ENCODE results near the gene APOL2.
A peak's percentile ranks its signal among the peaks of the same experiment; 100 is the strongest.
"Not testable (repeated sequence)": the region's sequence is repeated elsewhere in the genome, so short reads cannot be mapped to it uniquely, and the experiment has no call there.

Gene APOL2

DNA sequence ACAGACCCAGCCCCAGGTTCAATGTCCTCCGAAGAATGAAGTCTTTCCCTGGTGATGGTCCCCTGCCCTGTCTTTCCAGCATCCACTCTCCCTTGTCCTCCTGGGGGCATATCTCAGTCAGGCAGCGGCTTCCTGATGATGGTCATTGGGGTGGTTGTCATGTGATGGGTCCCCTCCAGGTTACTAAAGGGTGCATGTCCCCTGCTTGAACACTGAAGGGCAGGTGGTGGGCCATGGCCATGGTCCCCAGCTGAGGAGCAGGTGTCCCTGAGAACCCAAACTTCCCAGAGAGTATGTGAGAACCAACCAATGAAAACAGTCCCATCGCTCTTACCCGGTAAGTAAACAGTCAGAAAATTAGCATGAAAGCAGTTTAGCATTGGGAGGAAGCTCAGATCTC, 27.7 kb upstream of the APOL2 start:
- TF ChIP-seq, protein P1, sequence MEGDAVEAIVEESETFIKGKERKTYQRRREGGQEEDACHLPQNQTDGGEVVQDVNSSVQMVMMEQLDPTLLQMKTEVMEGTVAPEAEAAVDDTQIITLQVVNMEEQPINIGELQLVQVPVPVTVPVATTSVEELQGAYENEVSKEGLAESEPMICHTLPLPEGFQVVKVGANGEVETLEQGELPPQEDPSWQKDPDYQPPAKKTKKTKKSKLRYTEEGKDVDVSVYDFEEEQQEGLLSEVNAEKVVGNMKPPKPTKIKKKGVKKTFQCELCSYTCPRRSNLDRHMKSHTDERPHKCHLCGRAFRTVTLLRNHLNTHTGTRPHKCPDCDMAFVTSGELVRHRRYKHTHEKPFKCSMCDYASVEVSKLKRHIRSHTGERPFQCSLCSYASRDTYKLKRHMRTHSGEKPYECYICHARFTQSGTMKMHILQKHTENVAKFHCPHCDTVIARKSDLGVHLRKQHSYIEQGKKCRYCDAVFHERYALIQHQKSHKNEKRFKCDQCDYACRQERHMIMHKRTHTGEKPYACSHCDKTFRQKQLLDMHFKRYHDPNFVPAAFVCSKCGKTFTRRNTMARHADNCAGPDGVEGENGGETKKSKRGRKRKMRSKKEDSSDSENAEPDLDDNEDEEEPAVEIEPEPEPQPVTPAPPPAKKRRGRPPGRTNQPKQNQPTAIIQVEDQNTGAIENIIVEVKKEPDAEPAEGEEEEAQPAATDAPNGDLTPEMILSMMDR (IDR thresholded peaks at IDR 0.05; ENCODE audit: low read length): no peak
- TF ChIP-seq EZH2 (optimal IDR thresholded peaks at IDR 0.05; ENCODE audit: low read depth, low read length): no peak
- no peak for TF ChIP-seq EZH2phosphoT487 (IDR thresholded peaks at IDR 0.05; ENCODE audit: low read length)
- H3K4me3 ChIP-seq (ENCODE audit: low read length): no peak overlapping the region
- no peaks in the 10 kb centered on the region for H3K27me3 ChIP-seq (replicated peaks; ENCODE audit: insufficient read depth, low read length)
- H3K79me2 ChIP-seq (ENCODE audit: low read length): no peaks in the 10 kb centered on the region
- H3K9me3 ChIP-seq (replicated peaks; ENCODE audit: insufficient read depth, low read length): no peaks in the 10 kb centered on the region
- no peak overlapping the region for H2AFZ ChIP-seq (ENCODE audit: low read length)
- H3K4me1 ChIP-seq (ENCODE audit: low read length): no peaks in the 10 kb centered on the region
- H3K27ac ChIP-seq (ENCODE audit: low read length): no peak overlapping the region
- DNase-seq: no peak
- H3F3A ChIP-seq (ENCODE audit: insufficient read depth, low read length): no peaks in the 10 kb centered on the region
- H3K36me3 ChIP-seq (replicated peaks; ENCODE audit: insufficient read depth, low read length): no peaks in the 10 kb centered on the region
- no peaks in the 10 kb centered on the region for H3K9me2 ChIP-seq (replicated peaks; ENCODE audit: insufficient read depth, low read length)
- H3K9ac ChIP-seq (ENCODE audit: low read length): no peak overlapping the region
- no peaks in the 10 kb centered on the region for H4K20me1 ChIP-seq (ENCODE audit: insufficient read depth, low read length)
- no peak overlapping the region for H3K4me2 ChIP-seq (ENCODE audit: low read depth, low read length)

DNA sequence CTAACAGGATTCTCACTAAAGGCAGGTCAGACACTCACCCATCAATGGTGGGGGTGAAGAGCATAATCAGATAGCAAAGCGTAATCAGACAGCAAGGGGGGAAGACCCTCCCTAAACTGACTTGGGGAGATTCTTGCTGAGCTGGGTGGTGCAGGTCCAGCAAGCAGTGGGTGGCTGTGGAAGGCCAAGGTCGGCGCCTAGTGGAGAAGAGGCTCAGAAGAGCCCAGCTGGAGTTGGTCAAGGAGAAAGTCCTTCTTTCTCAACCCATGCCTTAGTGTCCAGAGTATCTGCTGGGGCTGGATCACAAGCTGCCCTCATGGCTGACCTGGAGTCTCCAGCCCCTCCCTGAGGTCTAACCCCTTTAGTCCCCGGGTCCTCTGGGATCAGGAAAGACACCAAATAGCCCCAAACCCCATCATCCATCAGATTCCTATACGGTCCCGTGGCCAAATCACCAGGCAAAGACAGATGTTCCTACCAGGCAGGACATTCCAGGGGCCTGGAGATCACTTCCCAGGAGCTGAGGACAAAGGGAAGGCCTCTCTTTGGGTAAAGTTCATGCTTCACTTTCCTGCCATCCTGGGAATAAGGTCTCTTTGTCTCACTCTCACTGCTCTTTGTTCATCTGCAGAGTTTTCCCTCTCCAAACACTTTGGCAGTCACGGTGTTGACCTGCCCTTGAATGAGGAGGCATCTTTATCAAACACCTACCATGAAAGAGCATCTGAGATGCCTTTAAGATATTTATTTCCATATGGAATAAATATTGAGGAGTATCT, 24.7 kb upstream of the APOL2 start:
- H3K9me3 ChIP-seq (replicated peaks; ENCODE audit: insufficient read depth, low read length); H3F3A ChIP-seq (ENCODE audit: insufficient read depth, low read length); H3K36me3 ChIP-seq (replicated peaks; ENCODE audit: insufficient read depth, low read length); DNase-seq; H3K9me2 ChIP-seq (replicated peaks; ENCODE audit: insufficient read depth, low read length); H3K27ac ChIP-seq (ENCODE audit: low read length); H3K4me3 ChIP-seq (ENCODE audit: low read length); H3K9ac ChIP-seq (ENCODE audit: low read length); H2AFZ ChIP-seq (ENCODE audit: low read length); H3K27me3 ChIP-seq (replicated peaks; ENCODE audit: insufficient read depth, low read length); H3K4me2 ChIP-seq (ENCODE audit: low read depth, low read length); H4K20me1 ChIP-seq (ENCODE audit: insufficient read depth, low read length): not testable (repeated sequence)
- peaks cover 11% of the 10 kb centered on the region for H3K4me1 ChIP-seq (ENCODE audit: low read length)
- peaks cover 13% of the 10 kb centered on the region for H3K79me2 ChIP-seq (ENCODE audit: low read length)

DNA sequence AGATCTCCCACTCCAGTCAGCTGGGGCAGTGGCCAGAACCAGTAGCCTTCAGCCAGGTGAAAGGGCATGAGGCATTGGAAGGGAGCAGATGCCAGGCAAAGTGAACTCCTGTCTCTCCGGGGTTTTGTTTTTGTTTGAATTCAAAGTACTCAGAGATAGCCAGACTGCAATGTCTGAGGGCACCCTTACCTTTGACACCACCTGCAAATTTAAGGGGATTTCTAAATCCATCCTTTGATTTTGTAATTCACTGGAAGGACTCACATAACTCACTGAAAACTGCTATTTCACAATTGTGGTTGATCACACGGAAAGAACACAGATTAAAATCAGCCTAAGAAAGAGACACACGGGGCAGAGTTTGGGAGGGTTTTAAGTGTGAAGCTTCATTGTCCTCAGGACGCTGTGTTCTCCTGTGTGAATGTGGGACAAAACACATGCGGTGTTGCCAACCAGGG, 23.9 kb upstream of the APOL2 start:
- DNase-seq; H3K9me2 ChIP-seq (replicated peaks; ENCODE audit: insufficient read depth, low read length); H3K4me3 ChIP-seq (ENCODE audit: low read length); H3K9me3 ChIP-seq (replicated peaks; ENCODE audit: insufficient read depth, low read length); H3K9ac ChIP-seq (ENCODE audit: low read length); H3K27me3 ChIP-seq (replicated peaks; ENCODE audit: insufficient read depth, low read length); H3K4me2 ChIP-seq (ENCODE audit: low read depth, low read length); H3K36me3 ChIP-seq (replicated peaks; ENCODE audit: insufficient read depth, low read length); H2AFZ ChIP-seq (ENCODE audit: low read length); H4K20me1 ChIP-seq (ENCODE audit: insufficient read depth, low read length); H3K27ac ChIP-seq (ENCODE audit: low read length): not testable (repeated sequence)
- Histone ChIP-seq H3K4me1 (ENCODE audit: low read length) (peaks cover 15% of the 10 kb centered on the region), H3F3A (ENCODE audit: insufficient read depth, low read length) (peaks cover 18% of the 10 kb centered on the region), H3K79me2 (ENCODE audit: low read length) (peaks cover 13% of the 10 kb centered on the region)

DNA sequence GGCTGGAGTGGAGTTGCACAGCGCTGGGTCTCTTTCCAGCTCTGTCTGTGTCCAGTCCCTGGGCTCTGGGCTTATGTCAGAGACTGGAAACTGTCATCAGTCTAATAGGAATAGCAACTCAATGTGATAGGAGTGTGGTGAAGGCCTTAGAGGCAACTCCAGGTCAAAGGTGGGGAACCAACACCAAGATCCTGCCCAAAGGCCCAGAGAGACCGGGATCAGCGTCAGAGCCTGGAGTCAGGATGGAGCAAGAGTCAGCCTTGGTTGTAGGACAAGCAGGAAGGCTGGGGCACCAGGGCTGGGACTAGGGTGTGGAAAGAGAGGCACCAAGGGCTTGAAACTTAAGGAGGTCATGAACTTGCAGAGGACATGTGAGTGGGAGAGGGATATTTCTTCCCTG, 23.0 kb upstream of the APOL2 start:
- DNase-seq; H3K9me3 ChIP-seq (replicated peaks; ENCODE audit: insufficient read depth, low read length); H3K27ac ChIP-seq (ENCODE audit: low read length): not testable (repeated sequence)

DNA sequence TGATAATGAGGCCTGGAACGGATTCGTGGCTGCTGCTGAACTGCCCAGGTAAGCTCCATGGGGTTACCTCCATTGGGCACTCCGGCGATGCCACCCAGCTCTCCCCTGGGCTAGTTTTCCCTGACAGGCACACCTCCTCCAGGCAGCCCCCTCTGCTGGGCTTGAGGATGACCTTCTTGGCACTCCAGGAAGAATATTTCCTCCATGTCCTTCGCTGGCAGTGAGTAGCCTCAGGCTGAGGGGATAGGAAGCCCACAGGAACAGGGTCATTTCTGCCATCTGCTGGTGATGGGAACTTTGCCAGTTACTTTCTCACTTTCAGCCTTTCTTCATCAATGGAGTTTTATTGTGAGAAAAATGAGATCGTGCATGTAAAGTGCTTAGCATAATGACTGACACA, 22.3 kb upstream of the APOL2 start:
- H3K9me2 ChIP-seq (replicated peaks; ENCODE audit: insufficient read depth, low read length); H3K27ac ChIP-seq (ENCODE audit: low read length); H4K20me1 ChIP-seq (ENCODE audit: insufficient read depth, low read length); DNase-seq; H3K36me3 ChIP-seq (replicated peaks; ENCODE audit: insufficient read depth, low read length); H3K9me3 ChIP-seq (replicated peaks; ENCODE audit: insufficient read depth, low read length); H3K4me2 ChIP-seq (ENCODE audit: low read depth, low read length); H3K4me3 ChIP-seq (ENCODE audit: low read length); H3K27me3 ChIP-seq (replicated peaks; ENCODE audit: insufficient read depth, low read length); H2AFZ ChIP-seq (ENCODE audit: low read length); H3K9ac ChIP-seq (ENCODE audit: low read length): not testable (repeated sequence)
- Histone ChIP-seq H3K4me1 (ENCODE audit: low read length) (peaks cover 30% of the 10 kb centered on the region), H3F3A (ENCODE audit: insufficient read depth, low read length) (peaks cover 29% of the 10 kb centered on the region), H3K79me2 (ENCODE audit: low read length) (peaks cover 18% of the 10 kb centered on the region)
- TF ChIP-seq, protein P1 (IDR thresholded peaks at IDR 0.05; ENCODE audit: low read length): peak; percentile 14; the same call in 1 of the 2 replicates

More for the DNA sequence above, 23.0 kb upstream of the APOL2 start:
- not testable (repeated sequence) for H3K4me2 ChIP-seq (ENCODE audit: low read depth, low read length); H4K20me1 ChIP-seq (ENCODE audit: insufficient read depth, low read length); H2AFZ ChIP-seq (ENCODE audit: low read length); H3K4me3 ChIP-seq (ENCODE audit: low read length); H3K9me2 ChIP-seq (replicated peaks; ENCODE audit: insufficient read depth, low read length); H3K9ac ChIP-seq (ENCODE audit: low read length); H3K27me3 ChIP-seq (replicated peaks; ENCODE audit: insufficient read depth, low read length); H3K36me3 ChIP-seq (replicated peaks; ENCODE audit: insufficient read depth, low read length)
- peaks cover 13% of the 10 kb centered on the region for H3K79me2 ChIP-seq (ENCODE audit: low read length)
- H3K4me1 ChIP-seq (ENCODE audit: low read length): peaks cover 24% of the 10 kb centered on the region
- peaks cover 27% of the 10 kb centered on the region for H3F3A ChIP-seq (ENCODE audit: insufficient read depth, low read length)
